WI38 (cell line): ENCODE data around the gene APIP.

Source experiments
- H3K4me3 ChIP-seq: 2 replicates; pipeline ENCODE4 v1.5.1; 2011; ENCODE audit warnings: low read depth, mild to moderate bottlenecking, control low read depth, low read length
- CTCF ChIP-seq: IDR thresholded peaks from 2 replicates; pipeline ENCODE4 v1.5.1; 2012; ENCODE audit warnings: low read depth, mild to moderate bottlenecking, control low read depth, low read length

Gene APIP

DNA sequence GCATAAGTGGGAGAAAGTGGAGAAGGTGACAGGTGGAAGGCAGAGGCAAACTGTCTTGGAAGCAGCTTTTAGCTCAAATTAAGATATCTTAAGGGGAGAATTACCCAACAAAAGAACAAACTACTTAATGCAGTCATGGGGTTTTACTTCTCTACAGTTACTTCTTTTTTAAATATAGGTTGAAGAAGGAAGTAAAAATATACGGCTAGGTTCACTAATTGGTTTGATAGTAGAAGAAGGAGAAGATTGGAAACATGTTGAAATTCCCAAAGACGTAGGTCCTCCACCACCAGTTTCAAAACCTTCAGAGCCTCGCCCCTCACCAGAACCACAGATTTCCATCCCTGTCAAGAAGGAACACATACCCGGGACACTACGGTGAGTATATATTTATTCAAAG is 41.0 kb upstream of the APIP start:
- no peak overlapping the region for H3K4me3 ChIP-seq
- TF ChIP-seq CTCF: no peak

GRCh38 chr11:34953955-34954354 is 37.8 kb upstream of the APIP start:
- TF ChIP-seq CTCF: no peak
- H3K4me3 ChIP-seq: no peak overlapping the region

DNA sequence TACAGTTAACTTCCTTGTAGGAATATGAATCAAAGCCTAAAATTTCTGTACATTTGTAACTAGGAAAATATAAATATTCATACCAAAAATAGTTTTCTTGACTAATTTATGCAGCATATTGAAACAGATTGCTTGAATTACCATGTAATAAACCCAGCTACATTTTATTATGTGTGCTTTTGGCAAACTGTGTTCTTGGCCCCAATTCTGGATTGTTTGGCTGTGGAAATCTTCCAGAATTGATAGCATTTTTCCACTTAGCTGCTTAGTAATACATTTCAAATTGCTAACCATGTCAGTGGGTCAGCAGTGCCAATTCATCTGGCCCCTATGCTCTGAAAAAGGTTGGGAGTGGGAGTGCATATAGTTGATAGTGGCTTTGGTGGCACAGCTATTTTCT is 32.5 kb upstream of the APIP start:
- no peak overlapping the region for H3K4me3 ChIP-seq
- TF ChIP-seq CTCF: no peak

- H3K4me3 ChIP-seq: no peak overlapping the region
- no peak for TF ChIP-seq CTCF
These were observed 28.5 kb upstream of the APIP start for GRCh38 chr11:34944692-34945091.

DNA sequence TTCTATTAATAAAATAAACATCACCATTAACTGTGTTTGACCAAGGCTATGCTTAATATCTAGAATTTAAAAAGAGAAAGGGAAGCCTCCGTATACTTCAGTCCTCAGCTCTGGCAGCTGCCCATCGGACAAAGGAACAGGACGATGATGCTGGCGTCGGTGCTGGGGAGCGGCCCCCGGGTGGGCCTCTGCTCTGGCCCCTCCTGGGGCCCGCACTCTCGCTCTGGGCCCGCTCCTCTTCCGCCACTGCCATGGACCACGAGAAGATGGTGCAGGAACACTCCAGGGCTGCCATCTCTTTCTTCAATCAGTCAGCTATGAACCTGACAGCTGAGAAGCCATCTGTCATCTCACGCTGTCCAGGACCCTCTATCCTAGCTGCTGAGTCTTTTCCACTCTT is 25.5 kb upstream of the APIP start:
- no peak overlapping the region for H3K4me3 ChIP-seq
- no peak for TF ChIP-seq CTCF

DNA sequence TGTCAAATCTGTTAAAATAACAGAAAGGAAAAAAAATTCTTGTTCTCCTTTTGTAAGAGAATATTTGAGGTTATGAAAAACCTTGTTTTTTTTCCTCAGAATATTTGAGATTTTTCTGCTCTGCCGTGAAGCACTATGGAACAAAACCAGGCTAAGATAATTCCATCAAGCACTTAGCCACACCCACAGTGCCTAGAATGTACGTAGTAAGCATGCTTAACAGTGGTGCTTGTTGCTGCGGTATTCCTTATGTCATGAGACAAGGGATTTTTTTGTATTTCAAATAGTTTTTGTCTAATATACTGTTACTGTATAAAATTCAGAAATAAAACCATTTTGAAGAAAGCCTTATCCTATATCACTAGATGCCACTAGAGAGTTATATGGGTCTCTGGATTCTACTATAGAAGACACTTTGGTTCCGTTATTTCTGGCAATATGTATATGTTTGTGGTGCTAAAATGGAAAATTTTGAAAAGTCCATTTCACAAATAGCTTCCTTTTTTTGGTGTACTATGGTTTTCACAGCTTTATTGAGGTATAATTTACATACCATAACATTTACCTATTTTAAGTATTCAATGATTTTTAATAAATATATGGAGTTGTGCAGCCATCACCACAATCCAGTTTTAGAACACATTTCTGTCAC is 24.0 kb upstream of the APIP start:
- H3K4me3 ChIP-seq: no peak overlapping the region
- no peak for TF ChIP-seq CTCF

DNA sequence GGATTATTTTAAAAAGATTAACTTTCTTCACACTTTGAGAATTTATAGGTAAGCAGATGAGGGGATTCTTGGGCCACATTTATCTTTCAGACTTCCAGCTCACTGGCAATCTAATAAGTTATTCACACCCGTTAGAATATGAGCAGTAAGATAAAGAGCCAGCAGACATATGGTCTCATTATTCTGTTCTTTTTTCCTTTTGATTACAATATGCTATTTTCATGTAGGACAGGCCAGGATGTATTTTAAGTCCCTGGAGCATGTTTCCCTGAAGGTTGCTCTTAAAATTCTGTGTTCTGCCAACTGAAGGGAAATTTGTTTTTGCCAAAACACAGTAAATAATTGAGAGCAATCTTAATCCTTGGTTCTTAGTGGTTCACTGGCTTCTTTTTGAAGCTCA is 22.4 kb upstream of the APIP start:
- H3K4me3 ChIP-seq: no peak overlapping the region
- TF ChIP-seq CTCF: no peak
